H9 (cell line): Measurements from ENCODE around the gene CNOT6. TPM values are rescaled to one million over a fixed set of nuclear protein-coding genes. Genes with fewer than 3 reads are reported as not detected.
A peak's percentile ranks its signal among the peaks of the same experiment; 100 is the strongest.

Experiments used
- DNase-seq: peaks from one replicate; pipeline ENCODE4 v3.0.0-alpha.2; 2017
- H2AFZ ChIP-seq: one replicate; pipeline ENCODE4 v1.6.1; 2013; ENCODE audit warnings: mild to moderate bottlenecking, low read length, control low read depth, moderate library complexity
- H2AK5ac ChIP-seq: 2 replicates; pipeline ENCODE4 v1.6.1; 2013; ENCODE audit warnings: low read length, control low read depth, mixed read lengths; ENCODE audit not compliant: insufficient read length
- H2BK120ac ChIP-seq: one replicate; pipeline ENCODE4 v1.6.1; 2013; ENCODE audit warnings: low read depth, mild to moderate bottlenecking, low read length, control low read depth, inconsistent platforms; ENCODE audit not compliant: poor library complexity, severe bottlenecking
- H2BK12ac ChIP-seq: 2 replicates; pipeline ENCODE4 v1.6.1; 2013; ENCODE audit warnings: low read length, control low read depth, mixed read lengths, low read depth; ENCODE audit not compliant: insufficient read length
- H2BK15ac ChIP-seq: 2 replicates; pipeline ENCODE4 v1.6.1; 2013; ENCODE audit warnings: low read depth, low read length, control low read depth
- H2BK20ac ChIP-seq: one replicate; pipeline ENCODE4 v1.6.1; 2013; ENCODE audit warnings: low read depth, mild to moderate bottlenecking, low read length, control low read depth, inconsistent platforms; ENCODE audit not compliant: poor library complexity, severe bottlenecking
- H2BK5ac ChIP-seq: 2 replicates; pipeline ENCODE4 v1.6.1; 2013; ENCODE audit warnings: low read length, control low read depth, mixed read lengths; ENCODE audit not compliant: insufficient read length
- H3K14ac ChIP-seq: 2 replicates; pipeline ENCODE4 v1.6.1; 2013; ENCODE audit warnings: low read length, control low read depth; ENCODE audit not compliant: insufficient read depth
- H3K18ac ChIP-seq: 2 replicates; pipeline ENCODE4 v1.6.1; 2013; ENCODE audit warnings: low read depth, mild to moderate bottlenecking, mixed read lengths, low read length, control low read depth; ENCODE audit not compliant: insufficient read length
- H3K23ac ChIP-seq: 2 replicates; pipeline ENCODE4 v1.6.1; 2013; ENCODE audit warnings: low read length, control low read depth, mixed read lengths, low read depth; ENCODE audit not compliant: insufficient read length
- H3K23me2 ChIP-seq: 2 replicates; pipeline ENCODE4 v1.6.1; 2013; ENCODE audit warnings: low read depth, mild to moderate bottlenecking, mixed read lengths, low read length, control low read depth; ENCODE audit not compliant: insufficient read length, poor library complexity, severe bottlenecking
- H3K27ac ChIP-seq: 2 replicates; pipeline ENCODE4 v1.5.1; 2013; ENCODE audit warnings: low read length, control low read depth, mixed read lengths, low read depth; ENCODE audit not compliant: insufficient read length
- H3K27me3 ChIP-seq: 2 replicates; pipeline ENCODE4 v1.6.1; 2013; ENCODE audit warnings: low read length, control low read depth, inconsistent platforms; ENCODE audit not compliant: insufficient read depth
- H3K4ac ChIP-seq: 2 replicates; pipeline ENCODE4 v1.6.1; 2013; ENCODE audit warnings: low read depth, mild to moderate bottlenecking, control low read depth, inconsistent platforms, low read length, moderate library complexity
- H3K4me1 ChIP-seq: 2 replicates; pipeline ENCODE4 v1.6.1; 2013; ENCODE audit warnings: low read length, control low read depth, inconsistent platforms; ENCODE audit not compliant: insufficient read depth
- H3K4me2 ChIP-seq: 2 replicates; pipeline ENCODE4 v1.6.1; 2013; ENCODE audit warnings: low read length, control low read depth, mixed read lengths; ENCODE audit not compliant: insufficient read length, insufficient read depth
- H3K56ac ChIP-seq: 2 replicates; pipeline ENCODE4 v1.6.1; 2013; ENCODE audit warnings: low read depth, mild to moderate bottlenecking, mixed read lengths, low read length, control low read depth; ENCODE audit not compliant: insufficient read length
- H3K79me1 ChIP-seq: 2 replicates; pipeline ENCODE4 v1.6.1; 2013; ENCODE audit warnings: low read depth, mild to moderate bottlenecking, moderate library complexity, low read length, control low read depth, inconsistent platforms; ENCODE audit not compliant: insufficient read depth, poor library complexity, severe bottlenecking
- H3K79me2 ChIP-seq: 2 replicates; pipeline ENCODE4 v1.6.1; 2013; ENCODE audit warnings: low read length, control low read depth, inconsistent platforms; ENCODE audit not compliant: insufficient read depth
- H3K9ac ChIP-seq: 2 replicates; pipeline ENCODE4 v1.6.1; 2013; ENCODE audit warnings: low read length, control low read depth, mixed read lengths; ENCODE audit not compliant: insufficient read length; ENCODE audit errors: extremely low read depth
- H3K9me3 ChIP-seq: one replicate; pipeline ENCODE4 v1.6.1; 2013; ENCODE audit warnings: low read depth, low read length, inconsistent platforms; ENCODE audit not compliant: control insufficient read depth
- H3T11ph ChIP-seq: one replicate; pipeline ENCODE4 v1.6.1; 2013; ENCODE audit warnings: mild to moderate bottlenecking, low read length, control low read depth, inconsistent platforms
- H4K20me1 ChIP-seq: one replicate; pipeline ENCODE4 v1.6.1; 2013; ENCODE audit not compliant: control insufficient read depth, insufficient read length, insufficient read depth
- H4K5ac ChIP-seq: 2 replicates; pipeline ENCODE4 v1.6.1; 2013; ENCODE audit warnings: low read depth, mild to moderate bottlenecking, mixed read lengths, low read length, control low read depth; ENCODE audit not compliant: insufficient read length
- H4K8ac ChIP-seq: replicated peaks from 2 replicates; pipeline ENCODE4 v1.6.1; 2013; ENCODE audit warnings: low read length, control low read depth, mixed read lengths, low read depth; ENCODE audit not compliant: insufficient read length
- H4K91ac ChIP-seq: 2 replicates; pipeline ENCODE4 v1.6.1; 2013; ENCODE audit warnings: low read depth, mild to moderate bottlenecking, moderate library complexity, mixed read lengths, low read length, control low read depth; ENCODE audit not compliant: insufficient read length
- H3K27ac Mint-ChIP-seq, 3 experiments: 2 replicates in 2 of 3; 3 replicates in 1 of 3; pipeline ENCODE4 v1.8.0; 2020 to 2021; ENCODE audit warnings: mixed read lengths in 3 of 3, mild to moderate bottlenecking in 1 of 3, moderate library complexity in 1 of 3
- H3K27me3 Mint-ChIP-seq: 2 replicates; pipeline ENCODE4 v1.8.0; 2021; ENCODE audit warnings: low read depth, mild to moderate bottlenecking, moderate library complexity, mixed read lengths
- H3K36me3 Mint-ChIP-seq, 3 experiments: 2 replicates in 2 of 3; 3 replicates in 1 of 3; pipeline ENCODE4 v1.8.0; 2020 to 2021; ENCODE audit warnings: low read depth in 3 of 3, mixed read lengths in 3 of 3; ENCODE audit not compliant: insufficient read depth in 1 of 3
- H3K4me1 Mint-ChIP-seq, 2 experiments: 2 replicates each; pipeline ENCODE4 v1.8.0; 2020; ENCODE audit warnings: mixed read lengths in 2 of 2
- H3K4me3 Mint-ChIP-seq, 2 experiments: 2 replicates in 1 of 2; 3 replicates in 1 of 2; pipeline ENCODE4 v1.8.0; 2020 to 2021; ENCODE audit warnings: mild to moderate bottlenecking in 2 of 2, mixed read lengths in 2 of 2, moderate library complexity in 1 of 2
- H3K9me3 Mint-ChIP-seq, 2 experiments: 2 replicates in 1 of 2; 3 replicates in 1 of 2; pipeline ENCODE4 v1.8.0; 2020; ENCODE audit warnings: mild to moderate bottlenecking in 2 of 2, mixed read lengths in 2 of 2, moderate library complexity in 1 of 2
- CTCF ChIP-seq: fragments of 200-600 bp; sonication (generic); conservative IDR thresholded peaks from 3 replicates; pipeline ENCODE4 v1.8.0; 2021; ENCODE audit warnings: antibody characterized with exemption, mild to moderate bottlenecking
- WGBS: extraction: QIAGEN DNeasy Blood & Tissue Kit; methylation state at CpG from one replicate; pipeline ENCODE4 v1.1.7; 2013; ENCODE audit warnings: missing lambda C conversion rate, low lambda C conversion rate, mixed read lengths; ENCODE audit not compliant: insufficient read length; ENCODE audit errors: extremely low coverage; 5-methylcytosine and 5-hydroxymethylcytosine counted together
- total RNA-seq: library from RNA; stranded (reverse); gene quantifications from 2 replicates; pipeline ENCODE4 v1.2.1, GENCODE V29; 2021

CNOT6 gene
- total RNA-seq, 1 experiment from 2014 or later: 45.0 TPM

GRCh38 chr5:180553530-180553929 is 59.4 kb downstream of the CNOT6 start:
- Histone ChIP-seq H3K27me3 (no peaks in the 10 kb centered on the region), H4K8ac (no peak overlapping the region), H3K27ac (no peak overlapping the region), H4K5ac (no peak overlapping the region), H2AK5ac (no peak overlapping the region), H2BK15ac (no peak overlapping the region), H3K14ac (no peak overlapping the region), H4K20me1 (no peaks in the 10 kb centered on the region), H3K23ac (no peak overlapping the region), H3K4me1 (no peaks in the 10 kb centered on the region), H3K56ac (no peak overlapping the region), H3K4ac (no peak overlapping the region), H2BK12ac (no peak overlapping the region), H3K79me1 (peaks cover 2% of the 10 kb centered on the region), H3K9me3 (no peaks in the 10 kb centered on the region), H3K79me2 (peaks cover 2% of the 10 kb centered on the region; the same call in 1 of the 2 replicates), H2AFZ (no peak overlapping the region), H3K9ac (no peak overlapping the region), H3K23me2 (no peaks in the 10 kb centered on the region), H3K18ac (no peak overlapping the region), H4K91ac (no peak overlapping the region), H2BK120ac (no peak overlapping the region), H3K4me2 (no peak overlapping the region), H2BK20ac (no peak overlapping the region), H2BK5ac (no peak overlapping the region), H3T11ph (no peak overlapping the region)
- peak overlapping the region in 1 of 3 experiments; percentile 21; a peak in 2 of 7 replicates for H3K27ac Mint-ChIP-seq
- H3K36me3 Mint-ChIP-seq: peaks cover 46 to 75% (median 64%) of the 10 kb centered on the region in 3 experiments; a peak in 6 of 7 replicates
- no CpG with 5 or more reads among the region's 3 CpGs for WGBS
- no peak for TF ChIP-seq CTCF
- H3K4me1 Mint-ChIP-seq: peaks cover 4 to 5% of the 10 kb centered on the region in 2 experiments; a peak in 2 of 4 replicates
- no peak overlapping the region for H3K4me3 Mint-ChIP-seq
- no peaks in the 10 kb centered on the region for H3K27me3 Mint-ChIP-seq
- no peak for DNase-seq
- H3K9me3 Mint-ChIP-seq: no peaks in the 10 kb centered on the region
